Epithelial cell of umbilical artery (primary cell): ENCODE results near the gene TPD52L3. TPM values are rescaled to one million over a fixed set of nuclear protein-coding genes. Genes with fewer than 3 reads are reported as not detected.

Source experiments
- total RNA-seq: library from RNA; depleted of rRNA; stranded (reverse); fragments of >200 nt; gene quantifications from 2 replicates; pipeline ENCODE4 v1.2.3, GENCODE V29; 2014

Gene TPD52L3
- total RNA-seq, result not detected in 2 replicates

GRCh38 chr9:6328103-6328502, at the start of gene TPD52L3:
Gene TPD52L3 (plus strand): TSS chr9:6328375. CDS start chr9:6328596, 221 bp downstream.

Other genes starting within 250 kb of the TPD52L3 start
- gene IL33, start 112.6 kb upstream of the TPD52L3 start, total RNA-seq, result 72.0 and 78.3 TPM in 2 replicates
- gene UHRF2, start 84.8 kb downstream of the TPD52L3 start, total RNA-seq, result 106 and 133 TPM in 2 replicates